ENCODE measurements around the gene KRT74.

- TF ChIP-seq CTCF (IDR thresholded peaks at IDR 0.05) = no peak
- TF ChIP-seq POLR2AphosphoS5 (IDR thresholded peaks at IDR 0.05; ENCODE audit: low read depth, low read length) = no peak
- no peak for TF ChIP-seq SIN3A (IDR thresholded peaks at IDR 0.05; ENCODE audit: borderline replicate concordance, insufficient read depth, low read depth, low read length)
- TF ChIP-seq TCF7L2 (IDR thresholded peaks at IDR 0.05; ENCODE audit: low read depth, low read length) = no peak
These were observed 42.7 kb downstream of the KRT74 start for GRCh38 chr12:52530905-52531304.
